ENCODE measurements around the gene CHST14. TPM values are rescaled to one million over a fixed set of nuclear protein-coding genes. Genes with fewer than 3 reads are reported as not detected.

CHST14 gene
- total and polyA plus RNA-seq, 2 of the 8 experiments (the other 6 are each of a cell fraction or from before 2014, with no cell fraction given), result 13.4 to 20.3 TPM

GRCh38 chr15:40421246-40422157 is 49.3 kb upstream of the CHST14 start (continued):
- no peak for TF ChIP-seq ZNF274 (IDR thresholded peaks at IDR 0.05; ENCODE audit: borderline replicate concordance, extremely low read depth, low read length)
- TF ChIP-seq POLR2A (IDR thresholded peaks at IDR 0.05; ENCODE audit: control extremely low read depth in 1 of 2, low read depth in 2 of 2, low read length in 2 of 2), result peak in 1 of 2 experiments; percentile 38; a peak in 1 of 3 replicates
- TF ChIP-seq KDM5A (IDR thresholded peaks at IDR 0.05; ENCODE audit: low read length), result no peak
- no peak for TF ChIP-seq CBX8 (IDR thresholded peaks at IDR 0.05; ENCODE audit: borderline replicate concordance, low read depth, low read length)
- TF ChIP-seq POLR2AphosphoS5 (IDR thresholded peaks at IDR 0.05; ENCODE audit: low read depth, low read length), result peak; percentile 48; the same call in 1 of the 2 replicates
- no peak for TF ChIP-seq MAFK (IDR thresholded peaks at IDR 0.05; ENCODE audit: low read depth, low read length)
- no peak for TF ChIP-seq NRF1 (IDR thresholded peaks at IDR 0.05; ENCODE audit: low read depth, low read length)
- no peak for TF ChIP-seq SP4 (IDR thresholded peaks at IDR 0.05; ENCODE audit: low read length)
- no peak for TF ChIP-seq SIN3A (conservative IDR thresholded peaks at IDR 0.05 in 1 of 2, IDR thresholded peaks at IDR 0.05 in 1 of 2; ENCODE audit: low read depth in 1 of 2, low read length in 2 of 2)
- TF ChIP-seq KDM1A (IDR thresholded peaks at IDR 0.05; ENCODE audit: borderline replicate concordance, low read length), result no peak
- TF ChIP-seq CTBP2 (IDR thresholded peaks at IDR 0.05; ENCODE audit: borderline replicate concordance, insufficient read depth, insufficient read length, low read length), result no peak
- no peak for TF ChIP-seq EP300 (IDR thresholded peaks at IDR 0.05; ENCODE audit: borderline replicate concordance in 1 of 2, low read depth in 2 of 2, low read length in 2 of 2)
- TF ChIP-seq SP1 (IDR thresholded peaks at IDR 0.05; ENCODE audit: low read depth, low read length), result no peak
- TF ChIP-seq E2F6 (IDR thresholded peaks at IDR 0.05), result peak; percentile 40; the same call in 1 of the 2 replicates
- TF ChIP-seq EGR1 (IDR thresholded peaks at IDR 0.05; ENCODE audit: borderline replicate concordance, low read depth, low read length), result no peak
- TF ChIP-seq GTF2F1 (IDR thresholded peaks at IDR 0.05; ENCODE audit: borderline replicate concordance, low read depth, low read length), result no peak
- no peak for TF ChIP-seq TCF12 (IDR thresholded peaks at IDR 0.05; ENCODE audit: low read depth, low read length)
